Measurements from ENCODE around the gene SPATA9.

Gene SPATA9

DNA sequence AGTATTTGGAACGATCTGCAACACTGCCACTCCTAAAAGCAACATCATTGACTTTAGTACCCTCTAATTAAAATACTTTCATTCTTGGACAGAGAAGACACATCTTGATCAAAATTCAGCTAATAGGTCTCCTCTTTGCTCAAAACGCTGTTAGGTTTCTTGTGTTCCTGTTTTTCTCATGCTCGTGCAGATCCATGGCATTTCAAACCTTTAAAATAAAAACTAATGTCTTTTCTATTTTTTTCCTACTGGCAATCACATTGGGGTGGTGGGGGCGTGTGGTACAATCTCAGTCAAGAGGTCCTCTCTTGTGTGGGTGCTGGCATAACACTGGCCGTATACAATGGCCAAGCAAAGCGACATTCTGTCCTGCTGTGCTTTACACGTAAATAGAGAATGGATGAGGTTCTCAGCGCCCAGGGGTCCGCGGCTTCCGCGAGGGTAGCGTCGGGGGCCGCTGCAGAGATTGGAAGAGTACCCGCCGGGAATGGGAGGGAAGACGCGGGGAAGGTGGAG, 63.2 kb downstream of the SPATA9 start:
- no peak for DNase-seq (ENCODE audit: low spot score)

DNA sequence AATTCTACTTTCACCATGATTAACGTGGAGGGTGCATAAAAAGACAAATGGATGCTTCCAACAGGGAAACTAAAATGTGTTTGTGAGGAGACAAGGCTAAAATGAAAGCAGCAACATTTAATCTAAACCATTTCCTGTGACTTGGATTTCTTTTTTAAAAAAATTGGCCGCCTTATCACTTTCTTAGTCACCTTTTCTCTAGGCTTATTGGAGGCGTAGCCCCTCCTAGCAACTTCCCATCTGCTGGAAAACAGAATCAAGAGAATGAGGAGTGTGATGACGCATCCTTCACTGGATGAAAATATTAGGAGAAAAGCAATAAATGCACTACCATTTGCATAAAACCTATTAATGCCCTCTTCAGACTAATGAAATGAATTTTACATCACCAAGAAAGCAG, 63.7 kb downstream of the SPATA9 start:
- DNase-seq (ENCODE audit: low spot score) = no peak

DNA sequence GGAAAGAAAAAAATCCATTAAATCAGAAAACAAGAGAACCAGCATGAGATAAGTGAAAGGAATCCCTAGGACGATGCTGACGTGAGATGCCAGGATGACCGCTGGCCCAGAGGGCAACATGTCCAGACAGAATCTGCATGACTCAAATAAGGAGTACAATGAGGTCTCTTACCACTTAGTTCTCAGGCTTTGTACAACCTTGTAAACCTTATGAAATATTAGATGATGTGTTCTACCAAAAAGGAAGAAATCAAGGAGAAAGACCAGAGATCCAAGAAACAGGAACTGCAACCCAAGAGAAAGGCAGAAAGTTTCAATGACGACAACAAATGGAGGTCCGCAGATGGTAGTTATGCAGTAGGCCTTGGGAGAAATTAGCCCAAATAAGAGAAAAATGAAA, 65.7 kb downstream of the SPATA9 start:
- no peak for DNase-seq (ENCODE audit: low spot score)

DNA sequence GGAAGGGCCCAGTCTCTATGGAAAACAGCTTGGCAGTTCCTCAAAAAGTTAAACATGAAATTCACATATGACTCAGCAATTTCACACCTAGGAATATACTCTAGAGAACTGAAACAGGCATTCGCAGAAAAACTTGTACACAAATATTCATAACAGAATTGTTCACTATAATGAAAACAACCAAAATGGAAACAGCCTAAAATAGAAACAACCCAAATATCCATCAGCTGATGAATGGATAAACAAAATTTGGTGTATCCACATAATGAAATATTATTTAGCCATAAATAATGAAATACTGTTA, 67.7 kb downstream of the SPATA9 start:
- no peak for DNase-seq (ENCODE audit: low spot score)

DNA sequence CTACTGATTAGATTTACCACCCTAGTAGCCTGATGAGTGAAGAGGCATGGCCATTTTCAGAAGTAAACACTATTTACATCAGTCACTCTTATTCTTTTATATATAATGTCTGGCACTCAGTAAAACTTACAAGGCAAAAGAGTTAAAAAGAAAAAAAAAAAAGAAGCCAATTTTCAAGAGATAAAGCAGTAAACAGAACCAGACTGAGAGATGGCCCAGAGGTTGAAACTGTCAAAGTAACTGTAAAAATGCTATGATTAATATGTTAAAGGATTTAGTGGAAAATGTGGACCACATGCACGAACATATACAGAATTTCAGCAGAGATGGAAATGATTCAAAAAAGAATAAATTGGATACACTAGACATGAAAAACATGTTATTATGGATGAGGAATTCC, 69.3 kb downstream of the SPATA9 start:
- DNase-seq (ENCODE audit: low spot score) = no peak

DNA sequence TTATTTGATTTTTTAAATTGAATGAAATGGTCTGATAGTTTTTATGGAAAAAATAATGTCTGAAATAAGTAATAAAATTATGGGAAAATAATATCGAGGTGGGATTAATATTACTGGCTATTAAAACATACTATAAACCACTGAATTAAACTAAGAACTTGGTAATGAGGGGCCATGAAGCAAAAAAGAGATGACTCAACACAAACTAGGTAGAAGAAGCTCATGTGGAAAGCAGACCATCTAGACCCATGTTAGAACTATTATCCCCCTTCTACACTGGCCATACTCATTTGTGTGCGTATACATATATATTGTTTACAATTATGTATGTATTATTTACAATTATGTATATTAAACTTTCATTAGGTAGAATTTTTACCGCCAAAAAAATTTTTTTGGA, 71.4 kb downstream of the SPATA9 start:
- DNase-seq (ENCODE audit: low spot score) = no peak

DNA sequence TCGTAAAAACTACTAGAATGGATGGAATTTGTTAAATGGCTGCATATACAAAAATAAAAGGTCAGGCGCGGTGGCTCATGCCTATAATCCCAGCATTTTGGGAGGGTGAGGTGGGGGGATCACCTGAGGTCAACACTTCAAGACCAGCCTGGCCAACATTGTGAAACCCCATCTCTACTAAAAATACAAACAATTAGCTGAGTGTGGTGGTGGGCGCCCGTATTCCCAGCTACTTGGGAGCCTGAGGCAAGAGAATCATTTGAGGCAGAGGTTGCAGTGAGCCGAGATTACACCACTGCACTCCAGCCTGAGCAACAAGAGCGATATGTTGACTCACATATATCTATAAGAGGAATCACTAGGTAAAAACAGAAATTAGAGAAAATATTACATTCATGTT, 72.2 kb downstream of the SPATA9 start:
- no peak for DNase-seq (ENCODE audit: low spot score)

DNA sequence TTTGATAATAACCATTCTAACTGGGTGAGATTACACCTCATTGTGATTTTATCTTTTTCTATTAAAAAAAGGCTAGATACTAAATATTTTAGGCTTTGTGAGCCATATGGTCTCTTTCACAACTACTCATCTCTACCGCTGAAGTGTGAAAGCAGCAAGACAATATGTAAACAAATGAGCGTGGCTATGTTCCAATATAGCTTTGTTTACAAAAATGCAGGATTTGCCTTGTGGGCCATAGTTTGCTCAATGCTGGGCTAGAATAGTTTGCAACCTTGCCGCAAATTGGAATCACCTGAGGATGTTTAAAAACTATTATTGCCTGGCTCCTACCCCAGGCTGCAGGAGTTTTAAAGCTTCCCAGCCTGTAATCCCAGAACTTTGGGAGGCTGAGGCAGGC, 73.1 kb downstream of the SPATA9 start:
- DNase-seq (ENCODE audit: low spot score) = no peak
